WTC11 (cell line): Measurements from ENCODE around the gene FREM1.

Experiments
- CBFB ChIP-seq: sonication (generic); formaldehyde crosslinking; IDR thresholded peaks from 2 replicates; pipeline ENCODE4 v1.8.1; 2022; ENCODE audit warnings: mild to moderate bottlenecking, low read depth, missing genetic modification reagents
- CREB1 ChIP-seq: sonication (generic); formaldehyde crosslinking; IDR thresholded peaks from 2 replicates; pipeline ENCODE4 v1.8.0; 2023; ENCODE audit warnings: mild to moderate bottlenecking, missing genetic modification reagents
- E2F1 ChIP-seq: sonication (generic); formaldehyde crosslinking; IDR thresholded peaks from 2 replicates; pipeline ENCODE4 v1.8.0; 2022; ENCODE audit warnings: mild to moderate bottlenecking, missing genetic modification reagents
- GABPB1 ChIP-seq: sonication (generic); formaldehyde crosslinking; IDR thresholded peaks from 2 replicates; pipeline ENCODE4 v1.8.1; 2023; ENCODE audit warnings: mild to moderate bottlenecking, missing genetic modification reagents
- JAZF1 ChIP-seq: fragments of 250-450 bp; sonication (Bioruptor Pico); IDR thresholded peaks from 2 replicates; pipeline ENCODE4 v1.9.0; 2021; ENCODE audit warnings: moderate library complexity, mild to moderate bottlenecking, inconsistent platforms
- MXD4 ChIP-seq: fragments of 250-450 bp; sonication (Bioruptor Pico); IDR thresholded peaks from 2 replicates; pipeline ENCODE4 v1.8.0; 2021; ENCODE audit warnings: mild to moderate bottlenecking, moderate library complexity, borderline replicate concordance
- SP1 ChIP-seq: sonication (generic); formaldehyde crosslinking; conservative IDR thresholded peaks from 2 replicates; pipeline ENCODE4 v1.8.1; 2022; ENCODE audit warnings: missing genetic modification reagents
- TEAD4 ChIP-seq: sonication (generic); formaldehyde crosslinking; IDR thresholded peaks from 2 replicates; pipeline ENCODE4 v1.8.0; 2022; ENCODE audit warnings: mild to moderate bottlenecking, missing genetic modification reagents
- ZNF423 ChIP-seq: fragments of 250-450 bp; sonication (Bioruptor Pico); IDR thresholded peaks from 2 replicates; pipeline ENCODE4 v2.1.2; 2022; ENCODE audit warnings: mild to moderate bottlenecking, moderate library complexity
- TF ChIP-seq, protein P1 (sequence below): sonication (generic); formaldehyde crosslinking; IDR thresholded peaks from 2 replicates; pipeline ENCODE4 v1.8.0; 2023; ENCODE audit warnings: missing genetic modification reagents, mild to moderate bottlenecking, borderline replicate concordance
- TF ChIP-seq, protein P2 (sequence below): fragments of 200-600 bp; IDR thresholded peaks from 2 replicates; pipeline ENCODE4 v1.8.0; 2022; ENCODE audit warnings: antibody characterized with exemption
- TF ChIP-seq, protein P3 (sequence below): sonication (generic); formaldehyde crosslinking; IDR thresholded peaks from 2 replicates; pipeline ENCODE4 v1.8.0; 2022; ENCODE audit warnings: mild to moderate bottlenecking, missing genetic modification reagents
- TF ChIP-seq, protein P4 (sequence below): sonication (generic); formaldehyde crosslinking; IDR thresholded peaks from 2 replicates; pipeline ENCODE4 v1.8.1; 2022; ENCODE audit warnings: low read depth, missing genetic modification reagents, borderline replicate concordance

DNA sequence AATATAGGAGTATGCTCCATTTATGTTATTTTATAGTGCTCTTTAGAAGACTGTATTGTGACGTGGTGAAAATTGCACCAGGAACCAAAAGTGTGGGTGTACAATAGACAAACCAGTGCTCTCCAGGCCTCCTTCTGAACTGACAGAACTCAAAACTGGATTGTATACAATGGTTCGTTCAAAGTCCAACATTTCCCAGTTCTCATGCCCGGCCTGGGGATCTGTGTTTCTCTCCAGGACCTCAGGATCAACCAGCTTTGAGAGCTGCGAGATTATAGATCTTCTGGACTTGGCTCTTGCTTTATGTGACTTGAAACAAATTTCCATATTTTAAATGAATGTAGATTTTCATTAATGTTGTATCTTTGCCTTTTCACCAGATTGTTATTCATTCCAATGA lies 126.9 kb downstream of the FREM1 start:
- TF ChIP-seq MXD4 (CRISPR knock-in tag) (no peak), CREB1 (CRISPR knock-in tag) (no peak), E2F1 (CRISPR knock-in tag) (no peak), CBFB (CRISPR knock-in tag) (no peak), TEAD4 (CRISPR knock-in tag) (no peak), SP1 (CRISPR knock-in tag) (no peak), GABPB1 (CRISPR knock-in tag) (no peak), JAZF1 (CRISPR knock-in tag) (no peak), ZNF423 (CRISPR knock-in tag) (no peak)
- TF ChIP-seq, protein P1, sequence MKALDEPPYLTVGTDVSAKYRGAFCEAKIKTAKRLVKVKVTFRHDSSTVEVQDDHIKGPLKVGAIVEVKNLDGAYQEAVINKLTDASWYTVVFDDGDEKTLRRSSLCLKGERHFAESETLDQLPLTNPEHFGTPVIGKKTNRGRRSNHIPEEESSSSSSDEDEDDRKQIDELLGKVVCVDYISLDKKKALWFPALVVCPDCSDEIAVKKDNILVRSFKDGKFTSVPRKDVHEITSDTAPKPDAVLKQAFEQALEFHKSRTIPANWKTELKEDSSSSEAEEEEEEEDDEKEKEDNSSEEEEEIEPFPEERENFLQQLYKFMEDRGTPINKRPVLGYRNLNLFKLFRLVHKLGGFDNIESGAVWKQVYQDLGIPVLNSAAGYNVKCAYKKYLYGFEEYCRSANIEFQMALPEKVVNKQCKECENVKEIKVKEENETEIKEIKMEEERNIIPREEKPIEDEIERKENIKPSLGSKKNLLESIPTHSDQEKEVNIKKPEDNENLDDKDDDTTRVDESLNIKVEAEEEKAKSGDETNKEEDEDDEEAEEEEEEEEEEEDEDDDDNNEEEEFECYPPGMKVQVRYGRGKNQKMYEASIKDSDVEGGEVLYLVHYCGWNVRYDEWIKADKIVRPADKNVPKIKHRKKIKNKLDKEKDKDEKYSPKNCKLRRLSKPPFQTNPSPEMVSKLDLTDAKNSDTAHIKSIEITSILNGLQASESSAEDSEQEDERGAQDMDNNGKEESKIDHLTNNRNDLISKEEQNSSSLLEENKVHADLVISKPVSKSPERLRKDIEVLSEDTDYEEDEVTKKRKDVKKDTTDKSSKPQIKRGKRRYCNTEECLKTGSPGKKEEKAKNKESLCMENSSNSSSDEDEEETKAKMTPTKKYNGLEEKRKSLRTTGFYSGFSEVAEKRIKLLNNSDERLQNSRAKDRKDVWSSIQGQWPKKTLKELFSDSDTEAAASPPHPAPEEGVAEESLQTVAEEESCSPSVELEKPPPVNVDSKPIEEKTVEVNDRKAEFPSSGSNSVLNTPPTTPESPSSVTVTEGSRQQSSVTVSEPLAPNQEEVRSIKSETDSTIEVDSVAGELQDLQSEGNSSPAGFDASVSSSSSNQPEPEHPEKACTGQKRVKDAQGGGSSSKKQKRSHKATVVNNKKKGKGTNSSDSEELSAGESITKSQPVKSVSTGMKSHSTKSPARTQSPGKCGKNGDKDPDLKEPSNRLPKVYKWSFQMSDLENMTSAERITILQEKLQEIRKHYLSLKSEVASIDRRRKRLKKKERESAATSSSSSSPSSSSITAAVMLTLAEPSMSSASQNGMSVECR (CRISPR knock-in tag), result no peak
- TF ChIP-seq, protein P2, sequence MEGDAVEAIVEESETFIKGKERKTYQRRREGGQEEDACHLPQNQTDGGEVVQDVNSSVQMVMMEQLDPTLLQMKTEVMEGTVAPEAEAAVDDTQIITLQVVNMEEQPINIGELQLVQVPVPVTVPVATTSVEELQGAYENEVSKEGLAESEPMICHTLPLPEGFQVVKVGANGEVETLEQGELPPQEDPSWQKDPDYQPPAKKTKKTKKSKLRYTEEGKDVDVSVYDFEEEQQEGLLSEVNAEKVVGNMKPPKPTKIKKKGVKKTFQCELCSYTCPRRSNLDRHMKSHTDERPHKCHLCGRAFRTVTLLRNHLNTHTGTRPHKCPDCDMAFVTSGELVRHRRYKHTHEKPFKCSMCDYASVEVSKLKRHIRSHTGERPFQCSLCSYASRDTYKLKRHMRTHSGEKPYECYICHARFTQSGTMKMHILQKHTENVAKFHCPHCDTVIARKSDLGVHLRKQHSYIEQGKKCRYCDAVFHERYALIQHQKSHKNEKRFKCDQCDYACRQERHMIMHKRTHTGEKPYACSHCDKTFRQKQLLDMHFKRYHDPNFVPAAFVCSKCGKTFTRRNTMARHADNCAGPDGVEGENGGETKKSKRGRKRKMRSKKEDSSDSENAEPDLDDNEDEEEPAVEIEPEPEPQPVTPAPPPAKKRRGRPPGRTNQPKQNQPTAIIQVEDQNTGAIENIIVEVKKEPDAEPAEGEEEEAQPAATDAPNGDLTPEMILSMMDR, result no peak
- TF ChIP-seq, protein P3, sequence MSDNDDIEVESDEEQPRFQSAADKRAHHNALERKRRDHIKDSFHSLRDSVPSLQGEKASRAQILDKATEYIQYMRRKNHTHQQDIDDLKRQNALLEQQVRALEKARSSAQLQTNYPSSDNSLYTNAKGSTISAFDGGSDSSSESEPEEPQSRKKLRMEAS (CRISPR knock-in tag), result no peak
- TF ChIP-seq, protein P4, sequence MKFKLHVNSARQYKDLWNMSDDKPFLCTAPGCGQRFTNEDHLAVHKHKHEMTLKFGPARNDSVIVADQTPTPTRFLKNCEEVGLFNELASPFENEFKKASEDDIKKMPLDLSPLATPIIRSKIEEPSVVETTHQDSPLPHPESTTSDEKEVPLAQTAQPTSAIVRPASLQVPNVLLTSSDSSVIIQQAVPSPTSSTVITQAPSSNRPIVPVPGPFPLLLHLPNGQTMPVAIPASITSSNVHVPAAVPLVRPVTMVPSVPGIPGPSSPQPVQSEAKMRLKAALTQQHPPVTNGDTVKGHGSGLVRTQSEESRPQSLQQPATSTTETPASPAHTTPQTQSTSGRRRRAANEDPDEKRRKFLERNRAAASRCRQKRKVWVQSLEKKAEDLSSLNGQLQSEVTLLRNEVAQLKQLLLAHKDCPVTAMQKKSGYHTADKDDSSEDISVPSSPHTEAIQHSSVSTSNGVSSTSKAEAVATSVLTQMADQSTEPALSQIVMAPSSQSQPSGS (CRISPR knock-in tag), result no peak
